Activated CD4-positive, alpha-beta T cell treated with anti-CD3 and anti-CD28 coated beads, Interleukin-2, amount 10 ng/mL, durations not matched to agents 7 days and 5 days (primary cell): ENCODE results near the gene TIMM22. TPM values are rescaled to one million over a fixed set of nuclear protein-coding genes. Genes with fewer than 3 reads are reported as not detected.

ENCODE experiments used
- CTCF ChIA-PET: fragments of 350-600 bp; sonication (Branson Sonifier 250); formaldehyde crosslinking; loops from one replicate; lab custom pipeline; 2021; ENCODE audit warnings: antibody characterized with exemption; lab: Charles Lee
- POLR2A ChIA-PET: fragments of 350-600 bp; sonication (Branson Sonifier 250); formaldehyde crosslinking; loops from one replicate; lab custom pipeline; 2021; ENCODE audit warnings: antibody characterized with exemption; lab: Charles Lee
- DNase-seq: peaks from one replicate; pipeline ENCODE4 v3.0.0-alpha.2; 2020
- H3K27ac Mint-ChIP-seq: one replicate; pipeline ENCODE4 v1.8.0; 2021; ENCODE audit warnings: mild to moderate bottlenecking, moderate library complexity, mixed read lengths
- H3K27me3 Mint-ChIP-seq: one replicate; pipeline ENCODE4 v1.8.0; 2021; ENCODE audit warnings: mixed read lengths
- H3K36me3 Mint-ChIP-seq: one replicate; pipeline ENCODE4 v1.8.0; 2021; ENCODE audit warnings: low read depth, mixed read lengths
- H3K4me1 Mint-ChIP-seq: one replicate; pipeline ENCODE4 v1.8.0; 2021; ENCODE audit warnings: mixed read lengths
- H3K4me3 Mint-ChIP-seq: one replicate; pipeline ENCODE4 v1.8.0; 2021; ENCODE audit warnings: mild to moderate bottlenecking, moderate library complexity, mixed read lengths
- H3K9me3 Mint-ChIP-seq: one replicate; pipeline ENCODE4 v1.8.0; 2021; ENCODE audit warnings: mixed read lengths
- total RNA-seq, 2 experiments: library from RNA; stranded (reverse); gene quantifications; one replicate each; pipeline ENCODE4 v1.2.3, GENCODE V29; 2021

The TIMM22 gene
- total RNA-seq, 2 experiments from 2014 or later: 8.4 to 9.2 TPM

- H3K27ac Mint-ChIP-seq: no peak overlapping the region
- POLR2A ChIA-PET: no interaction called here
- CTCF ChIA-PET: interaction anchor here (0.6 to 1.9 kb wide), 2 partner anchors 9 to 10 kb away, joined by 3 to 8 read pairs; partner anchors contain the start of gene TIMM22
- peaks cover 10% of the 10 kb centered on the region for H3K4me1 Mint-ChIP-seq
- no peaks in the 10 kb centered on the region for H3K27me3 Mint-ChIP-seq
- peaks cover 18% of the 10 kb centered on the region for H3K36me3 Mint-ChIP-seq
- H3K4me3 Mint-ChIP-seq: no peak overlapping the region
- H3K9me3 Mint-ChIP-seq: no peaks in the 10 kb centered on the region
- no peak for DNase-seq
Measured at GRCh38 chr17:1007310-1008007, 10.5 kb downstream of the TIMM22 start.

GRCh38 chr17:1008008-1008761, 11.3 kb downstream of the TIMM22 start:
- no peak overlapping the region for H3K27ac Mint-ChIP-seq
- H3K9me3 Mint-ChIP-seq: no peaks in the 10 kb centered on the region
- ChIA-PET POLR2A (no interaction called here), CTCF (interaction anchor here (1.9 kb wide), 1 partner anchor 11 kb away, joined by 8 read pairs; the partner anchor contains the start of gene TIMM22)
- no peak overlapping the region for H3K4me3 Mint-ChIP-seq
- no peaks in the 10 kb centered on the region for H3K27me3 Mint-ChIP-seq
- peaks cover 10% of the 10 kb centered on the region for H3K4me1 Mint-ChIP-seq
- peaks cover 12% of the 10 kb centered on the region for H3K36me3 Mint-ChIP-seq
- no peak for DNase-seq

- H3K27ac Mint-ChIP-seq: no peak overlapping the region
- ChIA-PET POLR2A (no interaction called here), CTCF (no interaction called here)
Measured at GRCh38 chr17:1009229-1010085, 12.5 kb downstream of the TIMM22 start.

GRCh38 chr17:1010086-1010450, 13.1 kb downstream of the TIMM22 start:
- peaks cover 8% of the 10 kb centered on the region for H3K4me1 Mint-ChIP-seq
- peaks cover 9% of the 10 kb centered on the region for H3K36me3 Mint-ChIP-seq
- no peak overlapping the region for H3K4me3 Mint-ChIP-seq
- ChIA-PET CTCF (no interaction called here), POLR2A (no interaction called here)
- no peaks in the 10 kb centered on the region for H3K9me3 Mint-ChIP-seq
- H3K27ac Mint-ChIP-seq: no peak overlapping the region
- no peak for DNase-seq
- H3K27me3 Mint-ChIP-seq: no peaks in the 10 kb centered on the region

More at GRCh38 chr17:1009229-1010085, 12.5 kb downstream of the TIMM22 start:
- Mint-ChIP-seq H3K27me3 (no peaks in the 10 kb centered on the region), H3K9me3 (no peaks in the 10 kb centered on the region), H3K4me1 (peaks cover 10% of the 10 kb centered on the region), H3K4me3 (no peak overlapping the region), H3K36me3 (peaks cover 11% of the 10 kb centered on the region)
- no peak for DNase-seq

- DNase-seq: no peak
- CTCF ChIA-PET: interaction anchor here (1.4 kb wide), 1 partner anchor 11 kb away, joined by 3 read pairs; no protein-coding TSS in a partner anchor
- Mint-ChIP-seq H3K36me3 (peaks cover 7% of the 10 kb centered on the region), H3K27me3 (no peaks in the 10 kb centered on the region), H3K4me1 (peaks cover 3% of the 10 kb centered on the region), H3K9me3 (no peaks in the 10 kb centered on the region), H3K27ac (no peak overlapping the region), H3K4me3 (no peak overlapping the region)
- POLR2A ChIA-PET: no interaction called here
Measured at GRCh38 chr17:1010586-1010985, 13.7 kb downstream of the TIMM22 start.

GRCh38 chr17:1011138-1011537, 14.2 kb downstream of the TIMM22 start:
- Mint-ChIP-seq H3K27ac (no peak overlapping the region), H3K9me3 (no peaks in the 10 kb centered on the region), H3K4me3 (no peak overlapping the region), H3K4me1 (no peaks in the 10 kb centered on the region), H3K36me3 (peaks cover 5% of the 10 kb centered on the region), H3K27me3 (no peaks in the 10 kb centered on the region)
- DNase-seq: no peak
- ChIA-PET CTCF (interaction anchor here (1.4 kb wide), 1 partner anchor 12 kb away, joined by 3 read pairs; no protein-coding TSS in a partner anchor), POLR2A (no interaction called here)

GRCh38 chr17:1011760-1012735, 15.1 kb downstream of the TIMM22 start:
- ChIA-PET CTCF (interaction anchor here (1.0 to 1.4 kb wide), 2 partner anchors 13 to 15 kb away, joined by 3 read pairs; partner anchors contain the start of gene TIMM22), POLR2A (no interaction called here)
- Mint-ChIP-seq H3K9me3 (no peaks in the 10 kb centered on the region), H3K27me3 (no peaks in the 10 kb centered on the region), H3K4me3 (no peak overlapping the region), H3K27ac (peak overlapping the region; percentile 36), H3K4me1 (no peaks in the 10 kb centered on the region), H3K36me3 (peaks cover 5% of the 10 kb centered on the region)
- DNase-seq: no peak

- no peak overlapping the region for H3K4me3 Mint-ChIP-seq
- no peak for DNase-seq
- peaks cover 5% of the 10 kb centered on the region for H3K36me3 Mint-ChIP-seq
- ChIA-PET POLR2A (no interaction called here), CTCF (no interaction called here)
- H3K27me3 Mint-ChIP-seq: no peaks in the 10 kb centered on the region
- H3K27ac Mint-ChIP-seq: no peak overlapping the region
- no peaks in the 10 kb centered on the region for H3K9me3 Mint-ChIP-seq
- H3K4me1 Mint-ChIP-seq: no peaks in the 10 kb centered on the region
Measured at GRCh38 chr17:1012823-1013728, 16.1 kb downstream of the TIMM22 start.

- Mint-ChIP-seq H3K4me3 (no peak overlapping the region), H3K4me1 (no peaks in the 10 kb centered on the region), H3K27ac (no peak overlapping the region), H3K9me3 (no peaks in the 10 kb centered on the region), H3K27me3 (no peaks in the 10 kb centered on the region), H3K36me3 (peaks cover 5% of the 10 kb centered on the region)
- DNase-seq: no peak
- ChIA-PET CTCF (no interaction called here), POLR2A (no interaction called here)
Measured at GRCh38 chr17:1013729-1014090, 16.8 kb downstream of the TIMM22 start.

GRCh38 chr17:1018547-1018946, 21.6 kb downstream of the TIMM22 start:
- no peak for DNase-seq
- H3K9me3 Mint-ChIP-seq: no peaks in the 10 kb centered on the region
- no peak overlapping the region for H3K4me3 Mint-ChIP-seq
- CTCF ChIA-PET: no interaction called here
- no peaks in the 10 kb centered on the region for H3K27me3 Mint-ChIP-seq
- H3K27ac Mint-ChIP-seq: no peak overlapping the region
- peaks cover 2% of the 10 kb centered on the region for H3K36me3 Mint-ChIP-seq
- no peaks in the 10 kb centered on the region for H3K4me1 Mint-ChIP-seq
- POLR2A ChIA-PET: no interaction called here

- ChIA-PET CTCF (no interaction called here), POLR2A (no interaction called here)
Measured at GRCh38 chr17:1019451-1019850, 22.5 kb downstream of the TIMM22 start.

More at GRCh38 chr17:1019451-1019850, 22.5 kb downstream of the TIMM22 start:
- Mint-ChIP-seq H3K9me3 (no peaks in the 10 kb centered on the region), H3K27me3 (no peaks in the 10 kb centered on the region), H3K36me3 (peaks cover 2% of the 10 kb centered on the region), H3K4me3 (no peak overlapping the region), H3K4me1 (no peaks in the 10 kb centered on the region), H3K27ac (no peak overlapping the region)
- DNase-seq: no peak
